Activated CD8-positive, alpha-beta memory T cell treated with anti-CD3 and anti-CD28 coated beads for 48 hours (primary cell): Measurements from ENCODE around the gene AGK.

Source experiments
- DNase-seq, 3 experiments: peaks; one replicate each; pipeline ENCODE4 v3.0.0-alpha.2; 2020; ENCODE audit warnings: low read depth in 2 of 3, low spot score in 2 of 3

AGK gene, protein sequence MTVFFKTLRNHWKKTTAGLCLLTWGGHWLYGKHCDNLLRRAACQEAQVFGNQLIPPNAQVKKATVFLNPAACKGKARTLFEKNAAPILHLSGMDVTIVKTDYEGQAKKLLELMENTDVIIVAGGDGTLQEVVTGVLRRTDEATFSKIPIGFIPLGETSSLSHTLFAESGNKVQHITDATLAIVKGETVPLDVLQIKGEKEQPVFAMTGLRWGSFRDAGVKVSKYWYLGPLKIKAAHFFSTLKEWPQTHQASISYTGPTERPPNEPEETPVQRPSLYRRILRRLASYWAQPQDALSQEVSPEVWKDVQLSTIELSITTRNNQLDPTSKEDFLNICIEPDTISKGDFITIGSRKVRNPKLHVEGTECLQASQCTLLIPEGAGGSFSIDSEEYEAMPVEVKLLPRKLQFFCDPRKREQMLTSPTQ

DNA sequence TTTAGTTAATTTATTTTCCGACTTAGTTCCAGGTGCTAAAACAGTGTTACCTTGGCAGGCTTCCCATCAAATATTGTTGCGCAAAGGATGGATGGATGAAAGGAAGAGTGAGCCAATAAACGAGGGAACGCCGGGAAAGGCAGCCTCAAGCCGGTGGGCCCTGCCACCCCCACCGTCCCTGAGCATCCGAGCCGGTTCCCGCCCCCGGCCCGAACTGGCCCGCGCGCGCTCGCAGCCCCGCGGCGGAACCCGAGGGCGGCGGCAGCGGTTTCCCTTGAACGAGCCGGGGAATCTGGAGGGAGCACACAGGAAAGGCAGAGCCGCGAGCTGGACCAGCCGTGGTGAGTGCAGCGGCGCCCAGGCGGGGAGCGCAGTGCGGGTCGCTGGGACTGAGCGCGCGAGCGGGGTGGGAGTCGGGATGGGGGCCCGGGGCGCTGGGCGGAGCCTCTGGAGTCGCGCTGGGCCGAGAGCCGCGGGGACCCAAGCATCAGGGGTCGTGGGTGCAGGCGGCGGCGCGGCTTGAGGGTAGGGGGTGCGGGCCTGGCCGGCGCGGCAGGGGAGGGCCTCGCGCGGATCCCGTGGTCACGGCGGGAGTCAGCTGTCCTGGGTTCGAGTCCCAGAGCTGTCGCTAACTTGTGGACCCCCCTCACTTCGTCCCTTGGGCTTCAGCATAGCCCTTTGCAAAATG, at the start of gene AGK:
TSS of gene AGK (plus strand) at position 317 of the 688 bp plus-strand sequence. CDS start 4,057 bp downstream, outside the sequence.
- DNase-seq, result peak; percentile 68 to 81 (median 73)

DNA sequence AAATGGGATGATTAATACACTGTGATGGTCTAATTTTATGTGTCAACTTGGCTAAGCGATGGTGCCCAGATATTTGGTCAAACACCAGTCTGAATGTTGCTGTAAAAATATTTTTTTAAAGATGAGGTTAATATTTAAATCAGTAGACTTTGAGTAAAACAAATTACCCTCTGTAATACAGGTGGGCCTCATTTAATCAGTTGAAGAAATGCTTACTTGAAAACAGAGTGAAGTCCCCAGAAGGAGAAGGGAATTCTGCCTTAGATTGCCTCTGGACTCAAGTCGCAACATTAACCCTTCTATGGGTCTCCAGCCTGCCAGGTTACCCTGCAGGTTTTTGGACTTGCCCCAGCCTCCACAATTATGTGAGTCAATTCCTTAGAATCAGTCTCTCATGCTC, 49.8 kb upstream of the AGK start:
- no peak for DNase-seq

DNA sequence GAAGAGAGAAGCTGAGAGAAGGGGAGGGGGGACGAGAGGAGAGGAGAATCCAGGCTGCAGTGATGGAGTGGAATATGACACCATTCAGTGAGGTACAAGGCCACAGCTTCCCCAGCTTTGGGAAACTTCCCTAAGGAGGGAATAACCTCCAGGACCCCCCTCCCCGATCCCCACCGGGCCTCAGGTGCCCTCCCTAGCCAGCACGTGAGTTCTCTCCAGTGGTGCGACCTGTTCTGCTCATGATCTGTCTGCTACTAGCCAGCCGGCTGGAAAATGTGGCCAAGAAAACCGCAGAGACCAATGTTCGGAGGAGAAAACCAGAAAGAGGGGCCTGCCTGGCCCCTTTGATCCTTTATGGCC, 39.9 kb upstream of the AGK start:
- DNase-seq, result peak in 1 of 3 experiments; percentile 2

DNA sequence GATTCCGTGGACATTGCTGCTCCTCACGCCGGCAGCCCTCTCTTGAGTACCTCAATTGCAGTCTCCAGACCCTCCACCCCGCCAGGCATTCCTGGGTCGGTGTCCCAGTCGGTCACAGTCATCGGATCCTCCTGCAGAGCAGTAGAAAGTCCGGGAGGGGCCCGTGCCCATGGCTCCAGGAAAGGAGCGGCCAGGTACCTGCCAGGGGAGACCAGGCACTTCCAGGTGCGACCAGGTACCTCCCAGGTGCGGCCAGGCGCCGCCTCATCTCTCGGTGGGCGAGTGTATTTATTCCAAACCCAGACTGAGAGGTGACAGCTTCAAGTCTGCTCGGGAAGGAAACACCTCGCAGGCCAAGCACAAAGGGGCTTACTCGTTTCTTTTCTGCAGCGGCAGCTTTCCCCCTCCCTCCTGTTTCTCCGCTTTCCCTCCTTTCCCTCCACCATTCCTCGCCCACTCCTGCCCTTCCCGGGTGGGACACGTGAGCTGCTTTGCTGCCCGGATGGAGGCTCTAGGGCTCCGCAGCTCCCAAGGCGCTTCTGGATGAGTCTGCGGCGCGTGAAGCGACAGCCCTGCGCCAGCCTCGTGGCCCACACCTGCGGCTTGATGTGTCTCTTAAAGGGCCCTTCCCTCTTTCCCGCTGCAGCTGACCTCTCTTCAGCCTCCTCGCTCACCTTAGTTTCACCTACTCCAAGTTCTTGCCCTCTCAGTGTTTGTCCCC, 39.4 kb upstream of the AGK start:
- DNase-seq, result peak in 1 of 3 experiments; percentile 0

GRCh38 chr7:141512597-141512996, 38.6 kb upstream of the AGK start:
- DNase-seq, result no peak

DNA sequence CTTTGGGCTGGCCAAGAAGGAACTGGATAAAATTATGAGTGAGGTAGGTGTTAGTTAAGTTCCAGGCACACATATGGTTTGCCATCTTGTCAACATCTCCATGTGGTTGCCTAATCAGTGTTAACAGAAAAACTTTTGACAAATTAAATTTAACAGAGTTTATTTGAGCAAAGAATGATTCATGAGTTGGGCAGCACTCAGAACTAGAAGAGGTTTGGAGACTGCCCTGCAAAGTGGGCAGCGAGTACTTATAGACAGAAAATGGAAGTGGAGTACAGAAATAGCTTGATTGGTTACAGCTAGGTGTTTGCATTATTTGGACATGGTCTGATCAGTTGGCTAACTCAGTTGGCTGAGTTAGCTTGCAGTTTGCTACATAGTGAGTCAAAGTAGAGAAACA, 37.5 kb upstream of the AGK start:
- no peak for DNase-seq

- no peak for DNase-seq
Observed at GRCh38 chr7:141515941-141516340, 35.3 kb upstream of the AGK start.

DNA sequence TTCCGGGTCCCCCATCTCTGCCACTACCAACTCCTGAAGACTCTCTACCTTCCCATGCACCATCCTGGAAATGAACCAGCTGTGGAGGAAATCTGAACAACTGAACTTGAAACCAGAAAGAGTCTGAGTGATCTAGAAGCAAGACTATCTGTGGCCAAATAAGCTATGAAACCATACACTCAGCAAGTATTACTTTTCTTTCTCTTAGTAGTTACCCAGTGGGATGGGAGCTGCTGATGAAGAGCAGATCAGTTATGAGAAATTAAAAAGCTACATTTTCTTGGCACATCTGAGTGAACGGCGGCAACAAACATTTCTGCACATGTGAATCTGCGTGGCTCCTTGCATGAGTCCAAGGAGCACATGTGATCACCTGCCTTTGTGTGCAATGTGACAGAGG, 31.6 kb upstream of the AGK start:
- DNase-seq, result no peak

DNA sequence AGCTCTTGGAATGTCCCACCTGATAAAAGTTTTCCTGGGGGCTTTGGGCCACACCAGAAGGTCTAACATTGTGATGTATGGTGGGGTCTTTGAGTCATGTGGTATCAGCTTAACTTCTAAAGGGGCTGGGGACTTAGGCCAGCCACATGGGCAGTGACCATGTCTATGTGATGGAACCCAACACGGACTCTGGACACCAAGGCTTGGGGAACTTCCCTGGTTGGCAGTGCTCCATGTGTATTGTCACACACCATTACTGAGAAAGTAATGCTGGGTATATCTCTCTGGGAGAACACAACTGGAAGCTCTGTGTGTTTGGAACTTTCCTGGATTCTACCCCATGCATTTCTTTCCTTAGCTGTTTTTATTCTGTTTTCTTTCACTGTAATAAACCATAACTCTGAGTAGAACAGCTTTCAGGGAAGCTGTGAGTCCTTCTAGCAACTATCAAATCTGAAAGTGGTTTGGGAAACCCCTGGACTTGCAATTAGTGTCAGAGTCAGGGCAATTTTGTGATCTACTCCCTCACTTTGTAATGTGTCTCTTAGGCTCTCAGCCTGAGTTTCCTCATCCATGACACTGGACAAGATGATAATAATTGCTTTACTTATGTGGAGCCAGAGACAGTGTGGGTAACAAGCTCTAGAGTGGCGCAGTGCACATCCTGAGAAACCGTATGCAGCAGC, 28.4 kb upstream of the AGK start:
- no peak for DNase-seq

DNA sequence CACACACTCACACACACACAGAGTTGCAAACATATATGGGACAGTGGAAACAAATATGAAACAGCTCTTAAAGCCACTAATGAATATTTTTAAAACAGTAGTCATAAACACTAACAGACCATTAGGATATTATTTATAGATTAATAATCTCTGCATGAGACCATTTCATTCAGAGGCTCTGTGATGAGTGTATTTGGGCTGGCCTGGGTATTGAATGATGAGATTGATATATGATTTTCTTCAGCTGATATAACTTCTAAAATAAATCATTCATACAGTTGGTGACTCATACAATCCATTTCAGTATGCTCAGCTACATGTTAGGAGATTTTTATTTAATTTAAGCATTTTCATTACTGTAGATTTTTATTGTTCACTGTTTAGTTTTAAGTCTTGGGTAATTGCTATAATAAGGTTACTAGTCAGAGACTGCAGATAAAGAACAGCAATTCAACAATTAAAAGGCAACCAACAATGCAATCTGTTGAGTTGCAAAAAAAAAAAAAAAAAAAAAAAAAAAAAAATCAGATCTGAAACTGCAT, 25.2 kb upstream of the AGK start:
- DNase-seq, result no peak

DNA sequence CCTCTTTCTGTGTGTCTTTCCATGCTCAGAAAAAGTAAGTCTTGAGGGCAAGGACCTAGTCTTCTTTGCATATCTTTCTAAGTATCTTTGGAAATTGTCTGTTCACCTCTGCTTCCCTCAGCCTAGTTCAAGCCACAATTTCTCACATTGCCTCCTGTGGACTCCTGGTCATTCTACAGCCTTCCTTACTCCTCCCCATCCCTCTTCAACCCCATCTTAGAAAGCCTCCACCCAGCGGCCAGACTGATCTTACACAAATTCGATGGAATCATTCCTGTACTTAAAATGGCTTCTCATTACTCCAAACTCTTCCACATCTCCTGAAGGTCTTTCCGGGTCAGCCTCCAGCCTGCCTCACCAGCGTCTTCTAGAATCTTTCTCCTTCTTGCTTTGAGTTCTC, 24.1 kb upstream of the AGK start:
- DNase-seq, result no peak

GRCh38 chr7:141528399-141528798, 22.8 kb upstream of the AGK start:
- no peak for DNase-seq

DNA sequence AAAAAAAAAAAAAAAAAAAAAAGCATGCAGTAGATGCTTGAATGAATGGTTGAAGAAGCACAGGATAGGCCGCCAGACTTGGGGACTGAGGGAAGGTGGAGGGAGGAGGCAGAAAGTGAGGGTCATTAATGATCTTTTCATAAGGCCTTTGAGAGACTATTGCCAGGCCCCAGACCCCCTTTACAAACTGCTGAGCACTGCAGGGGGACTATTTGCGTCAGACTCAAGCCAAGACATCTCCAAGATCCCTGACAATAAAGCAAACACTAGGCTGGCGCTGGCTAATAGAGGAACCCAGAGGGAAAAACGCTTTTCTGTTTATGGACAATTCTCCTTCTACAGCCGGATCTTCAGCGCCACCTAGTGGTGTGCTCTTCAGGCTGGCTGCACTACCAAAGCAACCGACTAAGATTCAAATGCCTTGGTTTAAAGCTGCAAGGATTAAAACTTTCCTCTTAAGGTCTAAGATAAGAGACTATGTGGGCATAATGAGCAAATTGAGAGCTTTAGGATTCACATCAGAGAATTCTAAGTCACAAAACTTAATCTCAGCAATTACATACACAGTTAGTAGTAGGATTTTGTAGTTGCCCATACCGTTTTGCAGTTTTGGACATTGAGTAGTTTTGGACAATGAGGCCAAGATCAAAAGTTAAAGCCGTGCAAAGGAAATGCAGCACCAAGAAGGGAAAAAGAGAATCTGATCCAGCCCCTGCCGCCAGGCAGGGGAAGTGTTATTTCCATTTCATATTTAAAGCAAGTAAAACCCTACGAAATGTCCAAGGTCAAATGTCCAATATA, 17.9 kb upstream of the AGK start:
- DNase-seq, result peak in 1 of 3 experiments; percentile 20

DNA sequence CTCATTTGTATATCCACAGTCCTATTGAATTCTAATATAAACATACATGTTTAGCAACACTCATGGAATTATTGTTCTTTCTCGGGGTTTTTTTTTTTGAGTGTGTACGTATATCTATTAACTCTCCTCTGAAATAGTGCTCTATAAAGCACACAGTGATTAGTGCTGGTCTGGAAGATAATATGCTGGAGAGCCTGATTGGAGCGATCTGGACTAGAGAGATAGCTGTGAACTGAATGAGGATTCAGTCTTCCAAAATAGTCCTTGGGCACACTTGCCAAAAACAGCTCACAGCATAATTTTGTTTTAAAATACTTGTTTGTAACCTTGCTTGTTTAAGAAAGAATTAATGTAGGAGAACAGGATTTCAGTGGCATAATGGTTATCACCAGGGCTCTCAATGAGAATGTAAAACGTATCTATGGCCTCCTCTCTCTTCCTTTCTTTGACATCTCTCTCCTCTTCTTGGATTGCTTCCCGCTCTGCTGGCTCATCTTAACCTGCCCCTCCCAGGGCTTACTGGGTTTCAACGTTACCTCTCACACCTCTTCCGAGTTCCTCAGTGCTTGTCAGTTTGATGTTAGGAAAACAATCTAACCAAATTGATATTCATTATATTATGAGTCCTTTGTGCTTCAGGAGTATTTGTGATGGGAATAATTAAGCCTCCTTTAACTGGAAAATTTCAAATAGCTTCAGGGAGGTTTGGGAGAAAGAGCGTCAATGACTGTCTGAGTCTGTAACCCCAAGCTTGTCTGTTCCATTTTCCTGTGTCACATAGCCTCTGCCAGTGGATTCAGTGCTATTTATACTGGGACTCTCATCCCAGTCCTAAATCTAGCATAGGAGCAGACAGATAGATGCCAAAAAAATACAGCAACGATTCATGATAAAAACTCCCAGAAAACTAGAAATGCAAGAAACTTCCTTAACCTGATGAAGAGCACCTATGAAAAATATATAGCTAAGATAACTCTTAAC, 16.2 kb upstream of the AGK start:
- DNase-seq, result no peak

- no peak for DNase-seq
Observed at GRCh38 chr7:141537906-141538305, 13.3 kb upstream of the AGK start.

- DNase-seq, result no peak
Observed at GRCh38 chr7:141541375-141541774, 9.8 kb upstream of the AGK start.

- DNase-seq, result no peak
Observed at GRCh38 chr7:141544831-141545230, 6.4 kb upstream of the AGK start.

DNA sequence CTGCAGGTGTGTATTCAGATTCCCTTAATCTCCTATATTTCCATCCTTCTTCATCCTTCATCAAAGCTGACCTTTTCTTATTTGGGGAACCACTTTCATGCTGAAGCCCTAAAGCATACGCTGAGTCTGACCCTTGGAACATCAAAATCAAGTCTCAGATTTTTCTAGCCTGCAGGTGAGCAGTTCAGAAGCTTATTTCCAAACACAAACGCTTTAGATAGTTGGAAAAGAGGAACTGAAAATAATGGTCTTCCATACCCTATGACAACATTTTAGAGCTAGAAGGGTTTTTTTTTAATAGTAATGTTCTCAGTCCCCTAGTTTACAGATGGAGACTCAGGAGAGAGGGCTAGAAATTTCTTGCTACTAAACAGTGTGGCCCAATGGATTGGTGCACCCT, 1.6 kb upstream of the AGK start:
- DNase-seq, result no peak
